OCI-LY7 (cell line): ENCODE measurements around the gene USP48. TPM values are rescaled to one million over a fixed set of nuclear protein-coding genes. Genes with fewer than 3 reads are reported as not detected.

Experiments used
- BruUV-seq: library from RNA; stranded (reverse); fragments of 400-500 nt; replicated peaks from 2 replicates; lab custom pipeline; 2021; lab: Mats Ljungman, UMichigan
- CTCF ChIA-PET: fragments of 300-600 bp; sonication (Branson Sonifier 250); formaldehyde crosslinking; loops from one replicate; lab custom pipeline; 2022; ENCODE audit warnings: antibody characterized with exemption; ENCODE audit not compliant: unreplicated experiment; lab: Charles Lee
- POLR2A ChIA-PET: fragments of 300-600 bp; sonication (Branson Sonifier 250); formaldehyde crosslinking; loops from one replicate; lab custom pipeline; 2022; ENCODE audit warnings: antibody characterized with exemption; lab: Charles Lee
- DNase-seq: peaks from one replicate; pipeline ENCODE4 v3.0.0-alpha.2; 2015; ENCODE audit warnings: low spot score
- H2AFZ ChIP-seq: fragments of 200-600 bp; sonication (generic), shearing (Covaris generic); 2 replicates; pipeline ENCODE4 v1.6.1; 2014; ENCODE audit warnings: mild to moderate bottlenecking, antibody characterized with exemption, low read length, moderate library complexity
- H3K27ac ChIP-seq: fragments of 200-600 bp; sonication (generic); 2 replicates; pipeline ENCODE4 v1.5.1; 2014; ENCODE audit warnings: mixed run types, low read depth, mild to moderate bottlenecking, moderate library complexity, low read length, inconsistent platforms; ENCODE audit not compliant: poor library complexity, severe bottlenecking
- H3K36me3 ChIP-seq: fragments of 200-600 bp; sonication (generic); 2 replicates; pipeline ENCODE4 v1.6.1; 2014; ENCODE audit warnings: mild to moderate bottlenecking, antibody characterized with exemption, low read length, moderate library complexity, mixed read lengths; ENCODE audit not compliant: insufficient read depth
- H3K4me1 ChIP-seq: fragments of 200-600 bp; sonication (generic); 2 replicates; pipeline ENCODE4 v1.5.1; 2014; ENCODE audit warnings: mild to moderate bottlenecking, low read length; ENCODE audit not compliant: insufficient read depth, poor library complexity, severe bottlenecking
- H3K4me2 ChIP-seq: fragments of 200-600 bp; sonication (generic); 2 replicates; pipeline ENCODE4 v1.6.1; 2014; ENCODE audit warnings: mild to moderate bottlenecking, low read length
- H3K4me3 ChIP-seq: fragments of 200-600 bp; sonication (generic); 2 replicates; pipeline ENCODE4 v1.5.1; 2014; ENCODE audit warnings: mild to moderate bottlenecking, low read depth, low read length; ENCODE audit not compliant: poor library complexity, severe bottlenecking
- H3K79me2 ChIP-seq: fragments of 200-600 bp; sonication (generic); 2 replicates; pipeline ENCODE4 v1.6.1; 2016; ENCODE audit warnings: low read depth, mild to moderate bottlenecking, low read length, moderate library complexity, mixed read lengths; ENCODE audit not compliant: insufficient read depth
- H3K9me2 ChIP-seq: fragments of 200-600 bp; sonication (generic); 2 replicates; pipeline ENCODE4 v1.6.1; 2016; ENCODE audit warnings: mild to moderate bottlenecking, low read length, mixed read lengths; ENCODE audit not compliant: insufficient read depth
- H3K9me3 ChIP-seq: fragments of 200-600 bp; sonication (generic); 2 replicates; pipeline ENCODE4 v1.6.1; 2014; ENCODE audit warnings: mild to moderate bottlenecking, mixed run types, low read length, mixed read lengths
- H4K20me1 ChIP-seq: fragments of 200-600 bp; sonication (generic); 2 replicates; pipeline ENCODE4 v1.6.1; 2014; ENCODE audit warnings: mild to moderate bottlenecking, antibody characterized with exemption, low read length, moderate library complexity, mixed read lengths; ENCODE audit not compliant: insufficient read depth
- CTCF ChIP-seq: fragments of 200-600 bp; sonication (generic); conservative IDR thresholded peaks from 2 replicates; pipeline ENCODE4 v1.5.1; 2014; ENCODE audit warnings: mild to moderate bottlenecking, antibody characterized with exemption, low read length, moderate library complexity, mixed read lengths
- EZH2phosphoT487 ChIP-seq: fragments of 200-600 bp; sonication (generic); IDR thresholded peaks from 2 replicates; pipeline ENCODE4 v1.6.1; 2018; ENCODE audit warnings: low read depth, borderline replicate concordance, mild to moderate bottlenecking, mixed run types, antibody characterized with exemption, low read length, moderate library complexity, mixed read lengths
- intact Hi-C: fragments of 100-400 bp; cut with micrococcal nuclease; formaldehyde crosslinking; loops from one replicate; pipeline ENCODE4 v1.10.0; 2022; ENCODE audit not compliant: unreplicated experiment
- total RNA-seq, 2 experiments: library from RNA; depleted of rRNA in 1 of 2; stranded (reverse); fragments of >200 nt in 1 of 2; shearing (Covaris generic) in 1 of 2; gene quantifications; 2 replicates each; pipeline ENCODE4 v1.2.3, GENCODE V29; 2014 to 2022

Gene USP48
- total RNA-seq, 2 experiments from 2014 or later: 45.0 to 98.3 TPM

GRCh38 chr1:21667348-21668231 lies 115.4 kb downstream of the USP48 start:
- BruUV-seq: no TSS peak
- intact Hi-C loops: no loop called here
- H3K27ac ChIP-seq: no peak overlapping the region

GRCh38 chr1:21666576-21667320 lies 116.2 kb downstream of the USP48 start:
- CTCF ChIA-PET: no interaction called here
- intact Hi-C loops: no loop called here

More at GRCh38 chr1:21667348-21668231, 115.4 kb downstream of the USP48 start:
- Histone ChIP-seq H2AFZ (no peak overlapping the region), H3K79me2 (no peaks in the 10 kb centered on the region), H3K9me3 (no peaks in the 10 kb centered on the region), H3K4me3 (no peak overlapping the region), H3K9me2 (no peaks in the 10 kb centered on the region), H3K4me2 (no peak overlapping the region), H3K4me1 (no peaks in the 10 kb centered on the region), H4K20me1 (no peaks in the 10 kb centered on the region), H3K36me3 (no peaks in the 10 kb centered on the region)
- ChIA-PET CTCF (no interaction called here), POLR2A (no interaction called here)
- no peak for DNase-seq
- TF ChIP-seq CTCF: no peak
- no peak for TF ChIP-seq EZH2phosphoT487

More at GRCh38 chr1:21666576-21667320, 116.2 kb downstream of the USP48 start:
- H3K79me2 ChIP-seq: no peaks in the 10 kb centered on the region
- H3K9me3 ChIP-seq: no peaks in the 10 kb centered on the region
- no peak for DNase-seq
- no peaks in the 10 kb centered on the region for H3K9me2 ChIP-seq
- H3K27ac ChIP-seq: no peak overlapping the region
- H3K4me3 ChIP-seq: no peak overlapping the region
- POLR2A ChIA-PET: no interaction called here
- no TSS peak for BruUV-seq
- no peaks in the 10 kb centered on the region for H3K36me3 ChIP-seq
- no peaks in the 10 kb centered on the region for H3K4me1 ChIP-seq
- H2AFZ ChIP-seq: no peak overlapping the region
- TF ChIP-seq CTCF (no peak), EZH2phosphoT487 (no peak)
- H4K20me1 ChIP-seq: no peaks in the 10 kb centered on the region
- H3K4me2 ChIP-seq: no peak overlapping the region
